ENCODE data around the gene HYAL4. TPM values are rescaled to one million over a fixed set of nuclear protein-coding genes. Genes with fewer than 3 reads are reported as not detected.
A peak's percentile ranks its signal among the peaks of the same experiment; 100 is the strongest.

The HYAL4 gene
- total and polyA plus RNA-seq, 2 of the 13 experiments (the other 11 are each of a cell fraction or from before 2014, with no cell fraction given), result not detected

DNA sequence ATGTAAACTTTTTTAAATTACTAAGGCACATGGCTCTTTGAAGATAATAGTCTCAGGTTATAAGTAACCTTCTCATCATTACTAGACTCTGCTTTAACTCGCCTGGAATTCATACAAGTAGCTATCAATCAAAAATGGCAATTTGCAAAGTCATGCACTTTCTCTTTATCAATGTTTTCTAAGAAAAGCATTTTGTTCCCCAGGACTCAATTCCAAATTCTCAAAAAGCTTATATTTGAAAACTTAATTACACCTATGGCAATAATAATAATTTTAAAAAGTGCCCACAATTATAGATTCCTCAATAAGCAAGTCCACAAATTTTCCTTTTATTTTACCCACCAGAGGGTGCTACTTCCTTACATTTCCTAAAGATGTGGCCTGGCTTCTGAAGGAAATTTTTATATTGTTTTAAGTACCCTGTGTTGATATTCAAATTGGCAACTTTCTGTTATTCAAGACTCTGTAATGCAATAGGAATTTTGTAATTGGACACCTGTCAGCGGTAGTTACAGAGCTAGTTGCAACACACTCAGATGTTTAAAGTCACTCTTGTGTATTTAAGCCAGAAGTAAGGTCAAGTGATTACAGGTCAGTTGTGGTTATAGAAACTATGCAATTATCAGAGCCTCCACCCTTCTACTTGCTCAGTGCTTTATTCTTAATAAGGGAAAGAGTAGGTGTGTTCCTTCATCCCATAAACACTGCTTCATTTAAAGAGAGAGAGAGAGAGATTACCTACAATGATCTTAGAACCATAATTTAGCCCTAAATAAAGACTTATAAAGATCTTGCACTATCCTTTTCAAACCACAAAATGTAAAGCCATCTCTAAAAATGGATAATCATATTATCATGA, 47.1 kb upstream of the HYAL4 start (continued):
- TF ChIP-seq ZNF512 (CRISPR knock-in tag; IDR thresholded peaks at IDR 0.05) (no peak), ZNF580 (CRISPR knock-in tag; IDR thresholded peaks at IDR 0.05; ENCODE audit: borderline replicate concordance, low read depth) (no peak), NCOA2 (CRISPR knock-in tag; IDR thresholded peaks at IDR 0.05) (peak; percentile 82), ZNF354B (CRISPR knock-in tag; IDR thresholded peaks at IDR 0.05) (no peak), POLR2A (IDR thresholded peaks at IDR 0.05; ENCODE audit: insufficient read depth in 1 of 2, low read depth in 2 of 2, low read length in 2 of 2) (no peak), KAT7 (CRISPR knock-in tag; IDR thresholded peaks at IDR 0.05; ENCODE audit: borderline replicate concordance) (no peak), DNMT1 (CRISPR knock-in tag; IDR thresholded peaks at IDR 0.05) (no peak), ARNT (IDR thresholded peaks at IDR 0.05) (no peak), RBM39 (IDR thresholded peaks at IDR 0.05; ENCODE audit: low read depth, low read length, poor library complexity, severe bottlenecking) (no peak), RFX1 (IDR thresholded peaks at IDR 0.05) (no peak), ZNF879 (CRISPR knock-in tag; IDR thresholded peaks at IDR 0.05) (no peak), MIXL1 (CRISPR knock-in tag; IDR thresholded peaks at IDR 0.05) (peak; percentile 72), FOXA1 (IDR thresholded peaks at IDR 0.05) (peak; percentile 49; the same call in 1 of the 2 replicates), FOXA1 (CRISPR knock-in tag; IDR thresholded peaks at IDR 0.05) (peak; percentile 92), CEBPG (CRISPR knock-in tag; IDR thresholded peaks at IDR 0.05) (peak; percentile 89), ZNF569 (CRISPR knock-in tag; IDR thresholded peaks at IDR 0.05; ENCODE audit: borderline replicate concordance) (no peak), ZNF224 (CRISPR knock-in tag; IDR thresholded peaks at IDR 0.05) (no peak), ZNF678 (CRISPR knock-in tag; IDR thresholded peaks at IDR 0.05) (no peak), TCF12 (IDR thresholded peaks at IDR 0.05) (no peak), TCF12 (CRISPR knock-in tag; IDR thresholded peaks at IDR 0.05) (no peak), DRAP1 (CRISPR knock-in tag; IDR thresholded peaks at IDR 0.05) (no peak), JUND (CRISPR knock-in tag; IDR thresholded peaks at IDR 0.05) (peak; percentile 59; the same call in 1 of the 2 replicates), NR2F2 (IDR thresholded peaks at IDR 0.05; ENCODE audit: borderline replicate concordance, low read depth) (peak; percentile 95), ZNF788 (CRISPR knock-in tag; IDR thresholded peaks at IDR 0.05; ENCODE audit: borderline replicate concordance) (no peak), HOXA5 (CRISPR knock-in tag; IDR thresholded peaks at IDR 0.05) (0 out of 2 replicates have a peak, but pooled peaks have one; percentile 31), PPARG (CRISPR knock-in tag; conservative IDR thresholded peaks at IDR 0.05) (no peak), RAD21 (CRISPR knock-in tag; IDR thresholded peaks at IDR 0.05) (peak; percentile 23; the same call in 1 of the 2 replicates)
- TF ChIP-seq, protein P1, sequence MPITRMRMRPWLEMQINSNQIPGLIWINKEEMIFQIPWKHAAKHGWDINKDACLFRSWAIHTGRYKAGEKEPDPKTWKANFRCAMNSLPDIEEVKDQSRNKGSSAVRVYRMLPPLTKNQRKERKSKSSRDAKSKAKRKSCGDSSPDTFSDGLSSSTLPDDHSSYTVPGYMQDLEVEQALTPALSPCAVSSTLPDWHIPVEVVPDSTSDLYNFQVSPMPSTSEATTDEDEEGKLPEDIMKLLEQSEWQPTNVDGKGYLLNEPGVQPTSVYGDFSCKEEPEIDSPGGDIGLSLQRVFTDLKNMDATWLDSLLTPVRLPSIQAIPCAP (CRISPR knock-in tag; IDR thresholded peaks at IDR 0.05; ENCODE audit: low read depth), result no peak
- TF ChIP-seq, protein P2, sequence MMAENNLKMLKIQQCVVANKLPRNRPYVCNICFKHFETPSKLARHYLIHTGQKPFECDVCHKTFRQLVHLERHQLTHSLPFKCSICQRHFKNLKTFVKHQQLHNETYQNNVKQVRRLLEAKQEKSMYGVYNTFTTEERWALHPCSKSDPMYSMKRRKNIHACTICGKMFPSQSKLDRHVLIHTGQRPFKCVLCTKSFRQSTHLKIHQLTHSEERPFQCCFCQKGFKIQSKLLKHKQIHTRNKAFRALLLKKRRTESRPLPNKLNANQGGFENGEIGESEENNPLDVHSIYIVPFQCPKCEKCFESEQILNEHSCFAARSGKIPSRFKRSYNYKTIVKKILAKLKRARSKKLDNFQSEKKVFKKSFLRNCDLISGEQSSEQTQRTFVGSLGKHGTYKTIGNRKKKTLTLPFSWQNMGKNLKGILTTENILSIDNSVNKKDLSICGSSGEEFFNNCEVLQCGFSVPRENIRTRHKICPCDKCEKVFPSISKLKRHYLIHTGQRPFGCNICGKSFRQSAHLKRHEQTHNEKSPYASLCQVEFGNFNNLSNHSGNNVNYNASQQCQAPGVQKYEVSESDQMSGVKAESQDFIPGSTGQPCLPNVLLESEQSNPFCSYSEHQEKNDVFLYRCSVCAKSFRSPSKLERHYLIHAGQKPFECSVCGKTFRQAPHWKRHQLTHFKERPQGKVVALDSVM (CRISPR knock-in tag; IDR thresholded peaks at IDR 0.05), result no peak
